NCI-H446 treated with DMSO at 0.1 percent for 48 hours (cell line): ENCODE measurements around the gene DXO.
"Not testable (repeated sequence)": the region's sequence is repeated elsewhere in the genome, so short reads cannot be mapped to it uniquely, and the experiment has no call there.

Experiments
- DNase-seq: peaks from one replicate; lab custom pipeline; 2025; lab: John Stamatoyannopoulos, UW

The DXO gene

GRCh38 chr6:31971993-31972708 lies at the start of gene DXO:
Gene DXO (minus strand): TSS chr6:31972138. CDS start chr6:31971675, 463 bp downstream.
- DNase-seq, result peak; percentile 95

GRCh38 chr6:32014547-32014946 lies 42.6 kb upstream of the DXO start, which contains the start of gene C4B:
Gene C4B (plus strand): TSS chr6:32014795. CDS start chr6:32014846, 51 bp downstream.
- DNase-seq, result not testable (repeated sequence)

GRCh38 chr6:32013738-32014137 lies 41.8 kb upstream of the DXO start:
- DNase-seq, result not testable (repeated sequence)

DNA sequence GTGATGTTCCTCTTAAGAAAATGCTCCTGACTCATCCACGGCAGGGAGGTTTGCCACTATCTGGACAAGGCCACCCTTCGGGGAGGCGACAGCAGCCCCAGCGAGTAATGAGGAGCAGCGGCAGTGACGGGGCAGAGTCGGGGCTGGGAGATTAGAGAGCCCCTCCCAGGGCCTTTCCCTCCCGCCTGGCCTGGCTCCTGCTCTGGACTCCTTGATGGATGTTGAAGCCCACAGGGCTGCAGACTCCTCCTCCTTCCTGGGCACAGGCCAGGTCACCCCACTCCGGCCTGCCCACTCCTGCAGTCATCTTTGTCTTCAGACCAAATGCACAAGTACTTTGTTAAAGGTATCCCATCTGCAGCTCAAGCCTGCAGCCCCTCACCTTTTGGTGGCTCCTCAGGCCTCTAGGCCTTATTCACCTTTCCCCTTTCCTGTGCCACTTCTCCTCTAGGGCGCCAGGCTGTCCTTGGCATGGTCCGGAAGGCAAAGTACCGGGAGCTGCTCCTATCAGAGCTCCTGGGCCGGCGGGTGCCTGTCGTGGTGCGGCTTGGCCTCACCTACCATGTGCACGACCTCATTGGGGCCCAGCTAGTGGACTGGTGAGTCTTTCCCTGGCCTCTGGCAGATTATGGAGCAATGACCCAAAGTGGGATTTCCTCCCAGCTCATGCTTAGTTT lies 41.1 kb upstream of the DXO start:
- DNase-seq, result not testable (repeated sequence)

DNA sequence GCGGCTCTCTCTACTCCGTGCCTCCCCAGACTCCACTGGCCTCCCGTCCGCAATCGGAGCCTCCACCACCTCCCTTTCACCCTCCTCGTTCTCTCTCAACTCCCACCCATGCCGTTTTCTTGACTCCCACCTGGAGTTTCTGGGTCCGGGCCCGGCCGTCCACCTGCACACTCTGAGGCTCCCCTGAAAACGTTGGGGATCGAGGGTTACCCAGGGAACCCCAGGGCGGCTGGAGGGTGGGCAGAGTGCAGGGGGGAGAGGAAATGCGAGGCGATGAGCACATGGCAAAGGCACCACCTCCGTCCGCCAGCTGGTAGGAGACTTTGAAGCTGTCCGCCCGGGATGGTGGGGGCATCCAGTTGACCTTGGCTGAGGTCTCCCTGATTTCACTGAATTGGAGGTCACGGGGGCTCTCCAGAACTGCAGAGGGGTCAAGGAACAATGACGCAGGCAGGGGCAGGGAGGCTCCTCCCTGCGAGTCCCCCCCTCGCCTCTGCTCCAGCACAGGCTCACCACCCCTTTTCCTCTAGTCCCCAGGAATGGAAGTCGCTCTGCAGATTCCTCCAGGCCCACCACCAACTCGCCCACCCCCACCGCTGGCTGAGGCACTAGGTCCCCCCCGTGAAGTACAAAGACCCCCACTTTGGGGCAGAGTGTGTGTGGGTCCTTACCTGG lies 39.1 kb upstream of the DXO start:
- not testable (repeated sequence) for DNase-seq

DNA sequence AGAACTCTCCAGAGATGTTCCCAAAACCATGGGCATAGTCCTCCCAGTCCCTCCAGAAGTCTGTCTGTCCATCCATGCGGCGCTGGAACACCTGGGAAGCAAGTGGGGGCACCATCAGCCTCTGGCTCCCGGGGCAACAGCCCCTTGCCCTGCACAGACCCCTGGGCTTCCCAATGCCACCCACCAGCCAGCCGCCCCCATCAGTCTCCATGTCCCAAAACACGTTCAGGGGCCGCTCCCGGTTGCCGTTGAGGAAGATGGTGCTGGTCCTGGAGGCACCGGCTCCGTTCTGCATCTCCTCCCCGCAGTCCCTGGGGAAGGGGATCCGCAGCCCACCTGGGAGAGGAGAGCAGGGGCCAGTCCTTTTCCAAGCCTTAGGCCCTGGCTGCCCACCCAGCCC lies 37.6 kb upstream of the DXO start:
- not testable (repeated sequence) for DNase-seq

DNA sequence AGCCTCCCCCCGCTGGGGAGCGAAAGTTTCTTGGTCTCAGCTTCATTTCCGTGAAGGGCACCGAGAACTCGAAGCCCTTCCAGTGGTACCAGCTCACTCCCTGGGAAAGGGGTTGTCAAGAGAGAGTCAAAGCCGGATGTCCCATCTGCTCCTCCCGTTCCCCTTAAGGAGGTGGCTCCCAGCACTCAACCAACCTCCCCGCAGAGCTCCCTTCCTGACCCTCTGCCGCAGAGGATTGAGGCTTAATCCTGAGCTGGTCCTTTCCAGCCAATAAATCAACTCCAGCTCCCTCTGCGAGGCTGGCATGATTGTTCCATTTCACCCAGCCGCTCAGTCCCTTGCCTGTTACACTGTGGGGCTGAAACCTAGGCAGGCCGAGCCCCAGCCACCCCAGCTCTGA lies 36.7 kb upstream of the DXO start:
- not testable (repeated sequence) for DNase-seq

- DNase-seq, result not testable (repeated sequence)
These were observed 36.1 kb upstream of the DXO start for GRCh38 chr6:32008037-32008436.

DNA sequence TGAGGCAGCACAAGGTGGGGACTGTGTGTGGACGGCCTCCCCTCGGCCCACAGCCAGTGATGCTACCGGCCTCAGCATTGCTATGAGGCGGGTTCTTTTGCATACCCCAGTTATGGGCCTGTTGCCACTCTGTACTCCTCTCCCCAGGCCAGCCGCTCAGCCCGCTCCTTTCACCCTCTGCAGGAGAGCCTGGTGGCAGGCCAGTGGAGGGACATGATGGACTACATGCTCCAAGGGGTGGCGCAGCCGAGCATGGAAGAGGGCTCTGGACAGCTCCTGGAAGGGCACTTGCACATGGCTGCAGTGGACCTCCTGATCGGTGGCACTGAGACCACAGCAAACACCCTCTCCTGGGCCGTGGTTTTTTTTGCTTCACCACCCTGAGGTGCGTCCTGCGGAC lies 35.1 kb upstream of the DXO start:
- DNase-seq, result not testable (repeated sequence)

DNA sequence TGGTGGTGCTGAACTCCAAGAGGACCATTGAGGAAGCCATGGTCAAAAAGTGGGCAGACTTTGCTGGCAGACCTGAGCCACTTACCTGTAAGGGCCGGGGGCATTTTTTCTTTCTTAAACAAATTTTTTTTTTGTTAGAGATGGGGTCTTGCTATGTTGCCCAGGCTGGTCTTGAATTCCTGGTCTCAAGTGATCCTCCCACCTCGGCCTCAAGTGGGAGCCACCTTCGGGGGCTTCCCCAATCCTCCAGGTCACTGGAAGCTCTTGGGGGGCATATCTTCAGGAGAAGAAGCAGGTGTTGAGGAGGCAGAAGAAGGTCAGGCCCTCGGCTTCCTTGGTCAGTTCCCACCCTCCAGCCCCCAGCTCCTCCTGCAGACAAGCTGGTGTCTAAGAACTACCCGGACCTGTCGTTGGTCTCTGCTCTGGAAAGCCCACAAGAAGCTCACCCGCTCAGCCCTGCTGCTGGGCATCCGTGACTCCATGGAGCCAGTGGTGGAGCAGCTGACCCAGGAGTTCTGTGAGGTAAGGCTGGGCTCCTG lies 34.1 kb upstream of the DXO start:
- DNase-seq, result not testable (repeated sequence)

- not testable (repeated sequence) for DNase-seq
These were observed 33.6 kb upstream of the DXO start for GRCh38 chr6:32005538-32005880.

DNA sequence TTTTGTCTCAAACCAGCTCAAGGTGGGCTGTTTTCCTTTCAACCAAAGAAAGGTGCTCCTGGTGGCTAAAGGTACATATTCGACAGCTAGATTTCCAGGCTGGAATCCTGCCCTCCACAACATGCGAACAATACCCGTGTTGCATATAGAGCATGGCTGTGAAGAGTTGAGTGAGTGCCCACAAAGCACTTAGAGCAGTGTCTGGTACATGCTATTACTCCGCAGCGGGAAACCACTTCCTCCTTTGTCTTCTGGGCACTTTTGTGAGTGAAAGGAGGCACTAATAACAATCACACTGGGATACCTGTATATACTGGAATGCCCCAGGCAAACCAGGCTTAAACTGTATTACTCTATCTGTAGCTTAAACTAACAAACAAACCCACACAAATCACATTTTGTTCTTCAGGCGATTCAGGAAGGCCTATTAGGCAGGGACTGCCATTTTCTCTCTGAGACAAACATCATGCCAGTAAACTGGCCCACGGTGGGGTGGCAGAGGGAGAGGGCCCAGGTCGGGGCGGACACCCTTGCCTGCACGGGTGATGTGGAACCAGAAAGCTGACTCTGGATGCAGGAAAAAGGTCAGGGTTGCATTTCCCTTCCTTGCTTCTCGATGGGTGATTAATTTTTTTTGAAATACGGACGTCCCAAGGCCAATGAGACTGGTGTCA lies 33.1 kb upstream of the DXO start:
- DNase-seq, result not testable (repeated sequence)

- DNase-seq, result not testable (repeated sequence)
These were observed 32.5 kb upstream of the DXO start for GRCh38 chr6:32004393-32004792.

DNA sequence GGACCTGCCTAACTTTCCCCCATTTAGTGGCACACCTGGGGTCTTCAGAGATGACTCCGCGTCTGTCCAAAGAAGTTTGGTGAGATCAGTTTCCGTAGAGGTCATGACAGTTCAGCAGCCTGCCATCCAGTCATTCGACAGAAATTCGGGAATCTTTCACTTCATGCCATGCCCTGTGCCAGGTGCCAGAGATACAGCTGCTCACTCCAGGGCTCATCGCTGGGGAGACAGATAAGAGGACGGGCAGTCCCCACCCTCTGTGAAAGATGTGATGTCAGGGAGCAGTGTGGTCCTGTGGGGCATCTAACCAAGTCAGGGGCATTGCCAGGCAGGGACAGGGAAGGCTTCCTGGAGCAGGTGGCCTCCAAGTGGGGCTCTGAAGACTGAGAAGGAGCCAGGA lies 31.4 kb upstream of the DXO start:
- DNase-seq, result not testable (repeated sequence)

DNA sequence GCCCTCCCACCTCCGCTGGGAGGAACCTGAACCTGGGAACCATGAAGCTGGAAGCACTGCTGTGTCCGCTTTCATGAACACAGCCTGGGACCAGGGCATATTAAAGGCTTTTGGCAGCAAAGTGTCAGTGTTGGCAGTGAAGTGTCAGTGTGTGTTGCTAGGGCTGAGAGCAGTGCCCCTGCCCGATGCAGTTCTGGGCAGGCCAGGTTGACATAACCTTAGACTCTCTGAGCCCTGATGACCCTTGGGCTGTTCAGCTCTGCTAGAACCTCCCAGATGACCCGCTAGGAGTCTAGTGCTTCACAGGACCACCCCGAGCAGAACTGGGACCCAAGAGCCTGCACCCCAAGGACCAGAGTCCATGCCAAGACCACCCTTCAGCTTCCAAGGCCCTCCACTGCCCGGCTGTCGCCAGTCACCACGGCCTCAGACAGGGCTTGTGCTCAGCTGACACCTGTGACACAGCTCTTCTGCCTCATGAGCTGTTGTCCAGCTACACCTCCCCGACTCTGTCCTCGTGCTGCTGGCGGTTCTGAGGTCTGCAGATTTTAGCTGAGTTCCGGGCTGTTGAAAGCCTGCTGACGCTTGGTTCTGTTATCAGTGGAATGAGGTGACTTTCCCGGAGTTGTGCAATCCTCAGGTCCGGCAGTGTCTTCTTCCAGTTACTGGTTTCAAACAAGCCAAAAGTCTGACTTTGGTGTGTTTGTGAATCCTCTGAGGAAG lies 30.8 kb upstream of the DXO start:
- not testable (repeated sequence) for DNase-seq

GRCh38 chr6:31996385-31996784 lies 24.4 kb upstream of the DXO start:
- DNase-seq, result not testable (repeated sequence)

DNA sequence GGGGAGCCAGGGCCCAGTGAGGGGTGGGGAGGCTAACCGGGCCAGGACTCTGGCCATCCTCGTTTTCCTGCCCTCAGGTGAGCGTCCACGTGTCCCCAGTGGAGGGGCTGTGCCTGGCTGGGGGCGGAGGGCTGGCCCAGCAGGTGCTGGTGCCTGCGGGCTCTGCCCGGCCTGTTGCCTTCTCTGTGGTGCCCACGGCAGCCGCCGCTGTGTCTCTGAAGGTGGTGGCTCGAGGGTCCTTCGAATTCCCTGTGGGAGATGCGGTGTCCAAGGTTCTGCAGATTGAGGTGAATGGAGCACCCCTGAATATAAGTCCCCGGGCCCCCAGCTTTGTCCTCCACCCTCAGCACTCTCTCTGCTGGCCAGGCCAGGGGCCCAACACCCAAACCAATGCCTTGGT lies 22.5 kb upstream of the DXO start:
- DNase-seq, result not testable (repeated sequence)

- not testable (repeated sequence) for DNase-seq
These were observed 17.4 kb upstream of the DXO start for GRCh38 chr6:31989363-31989762.

DNA sequence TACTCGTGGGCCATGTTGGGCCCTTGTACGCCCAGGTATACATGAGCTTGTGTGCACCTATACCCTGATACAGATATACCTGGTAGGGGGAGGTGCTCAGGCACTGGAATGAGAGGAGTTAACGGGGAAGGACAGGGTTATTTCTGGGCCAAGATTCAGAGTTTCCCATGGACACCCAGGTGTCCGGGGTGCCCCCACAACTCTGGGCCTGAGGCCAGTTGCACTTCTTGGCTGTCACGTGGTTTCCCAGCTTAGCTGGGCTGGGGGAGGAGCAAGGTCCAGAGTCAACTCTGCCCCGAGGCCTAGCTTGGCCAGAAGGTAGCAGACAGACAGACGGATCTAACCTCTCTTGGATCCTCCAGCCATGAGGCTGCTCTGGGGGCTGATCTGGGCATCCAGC lies 9.8 kb upstream of the DXO start, which contains the start of gene C4A:
Gene C4A (plus strand): TSS at position 314 of the 400 bp plus-strand sequence. CDS start 51 bp downstream, at position 365.
- DNase-seq, result not testable (repeated sequence)

DNA sequence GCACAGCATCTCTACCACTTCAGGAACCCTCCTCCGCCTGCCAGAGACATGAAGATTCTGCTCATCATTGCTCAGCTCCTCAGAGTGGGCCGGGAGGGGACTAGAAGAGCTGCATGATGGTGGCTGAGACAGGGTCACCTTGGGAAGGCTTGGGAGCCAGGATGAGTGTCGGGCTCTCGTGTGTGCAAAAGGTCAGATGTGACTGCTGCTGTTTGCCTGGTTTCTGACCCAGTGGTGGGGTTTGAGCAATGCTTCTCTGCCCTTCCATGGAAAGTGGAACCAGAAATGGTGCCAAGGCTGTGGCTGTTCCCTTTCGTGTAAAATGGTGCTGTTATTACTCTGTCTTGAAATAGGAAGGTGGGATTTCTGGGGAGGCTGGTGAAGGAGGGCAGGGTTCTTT lies 9.1 kb upstream of the DXO start:
- DNase-seq, result not testable (repeated sequence)
